Activated CD4-positive, alpha-beta T cell treated with anti-CD3 and anti-CD28 coated beads for 48 hours (primary cell): ENCODE measurements around the gene SOX9.
"Not testable (repeated sequence)": the region's sequence is repeated elsewhere in the genome, so short reads cannot be mapped to it uniquely, and the experiment has no call there.

Experiments
- DNase-seq: peaks from one replicate; pipeline ENCODE4 v3.0.0-alpha.2; 2020

The SOX9 gene

GRCh38 chr17:72126575-72127486, 6.0 kb downstream of the SOX9 start:
- DNase-seq, result no peak

GRCh38 chr17:72128039-72128438, 7.2 kb downstream of the SOX9 start:
- no peak for DNase-seq

- no peak for DNase-seq
These were observed 14.0 kb downstream of the SOX9 start for GRCh38 chr17:72134608-72135394.

GRCh38 chr17:72135546-72136325, 14.9 kb downstream of the SOX9 start:
- DNase-seq, result no peak

DNA sequence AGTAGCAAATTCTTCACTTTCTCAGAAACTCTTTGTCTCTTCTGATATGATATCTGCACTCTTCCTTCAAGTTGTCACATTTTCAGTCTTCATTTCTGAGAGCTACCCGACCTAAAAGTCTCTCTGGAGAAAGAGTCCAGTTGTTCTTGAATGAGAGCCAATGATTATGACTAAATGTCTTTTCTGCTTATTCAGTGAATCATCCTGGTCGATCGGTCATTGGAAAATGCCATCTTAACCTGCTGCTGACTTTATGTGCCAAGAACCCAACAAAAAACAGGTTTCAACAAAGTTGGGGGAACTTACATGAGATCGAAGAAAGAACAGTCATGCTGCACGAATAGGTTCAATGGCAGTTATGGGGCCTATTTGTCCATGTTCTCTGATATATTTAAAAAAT, 15.9 kb downstream of the SOX9 start:
- no peak for DNase-seq

DNA sequence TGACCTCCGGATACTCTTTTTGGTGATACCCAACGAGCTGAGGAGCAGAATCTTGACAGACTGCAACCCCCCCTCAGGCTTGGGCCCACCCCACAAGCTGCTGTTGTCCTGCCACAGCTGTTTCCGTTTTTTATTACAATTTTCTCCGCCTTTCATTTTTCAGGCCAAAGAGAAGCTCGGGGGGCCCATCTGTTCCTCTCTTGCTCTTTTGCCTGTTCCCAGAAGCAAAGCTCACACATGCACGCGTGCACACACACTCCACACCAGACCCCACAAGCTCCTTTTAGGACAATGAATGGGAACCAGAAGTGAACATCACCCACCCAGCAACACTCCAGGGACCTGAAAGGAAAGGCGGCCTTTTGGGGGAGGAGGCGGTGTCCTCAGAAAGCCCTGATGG, 16.3 kb downstream of the SOX9 start:
- DNase-seq, result no peak

DNA sequence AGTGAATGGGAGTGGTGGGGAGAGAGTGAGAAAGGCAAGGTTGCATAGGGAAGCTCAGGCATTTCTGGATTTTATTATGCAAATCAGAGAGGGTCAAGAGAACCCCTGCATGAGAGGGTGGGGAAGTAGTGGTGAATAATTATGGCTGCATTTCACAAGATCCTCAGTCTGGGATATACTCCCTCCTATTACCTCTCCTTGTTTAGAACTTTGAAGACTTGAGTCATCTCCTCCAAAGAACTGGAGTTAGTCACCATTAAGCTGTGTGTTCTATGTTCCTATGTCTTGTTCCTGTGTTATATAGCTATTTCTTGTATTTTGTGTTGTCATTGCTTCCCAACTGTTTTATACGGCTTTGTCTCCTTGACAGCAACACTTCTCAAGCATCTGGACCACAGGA, 18.4 kb downstream of the SOX9 start:
- DNase-seq, result no peak

DNA sequence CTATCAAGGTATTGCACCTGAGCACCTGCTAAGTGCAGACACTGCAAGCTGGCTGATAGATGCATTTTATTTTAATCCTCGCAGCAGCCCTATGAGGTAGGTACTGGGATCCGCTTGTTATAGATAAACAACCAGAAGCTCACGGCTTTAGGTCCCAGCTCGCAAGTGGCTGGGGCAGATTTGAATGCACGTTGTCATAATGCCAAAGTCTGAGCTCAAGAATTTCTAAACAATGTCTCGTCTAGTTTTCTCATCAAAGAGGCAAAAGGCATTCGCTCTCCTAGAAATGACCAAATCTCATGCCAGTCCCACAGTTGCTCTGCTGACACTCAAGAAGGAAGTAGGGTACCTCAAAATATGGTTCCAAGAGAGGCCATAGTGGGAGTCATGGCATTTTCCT, 20.5 kb downstream of the SOX9 start:
- DNase-seq, result no peak

DNA sequence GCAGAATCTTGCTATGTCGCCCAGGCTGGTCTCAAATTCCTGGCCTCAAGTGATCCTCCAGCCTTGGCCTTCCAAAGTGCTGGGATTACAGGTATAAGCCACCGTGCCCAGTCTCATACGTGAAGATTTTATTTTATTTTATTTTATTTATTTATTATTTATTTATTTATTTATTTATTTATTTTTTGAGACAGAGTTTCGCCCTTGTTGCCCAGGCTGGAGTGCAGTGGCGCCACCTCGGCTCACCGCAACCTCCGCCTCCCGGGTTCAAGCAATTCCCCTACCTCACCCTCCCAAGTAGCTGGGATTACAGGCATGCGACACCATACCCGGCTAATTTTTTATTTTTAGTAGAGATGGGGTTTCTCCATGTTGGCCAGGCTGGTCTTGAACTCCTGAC, 21.3 kb downstream of the SOX9 start:
- not testable (repeated sequence) for DNase-seq

- no peak for DNase-seq
These were observed 21.8 kb downstream of the SOX9 start for GRCh38 chr17:72142614-72143013.

- no peak for DNase-seq
These were observed 22.4 kb downstream of the SOX9 start for GRCh38 chr17:72143245-72143644.

- no peak for DNase-seq
These were observed 23.3 kb downstream of the SOX9 start for GRCh38 chr17:72144101-72144500.

DNA sequence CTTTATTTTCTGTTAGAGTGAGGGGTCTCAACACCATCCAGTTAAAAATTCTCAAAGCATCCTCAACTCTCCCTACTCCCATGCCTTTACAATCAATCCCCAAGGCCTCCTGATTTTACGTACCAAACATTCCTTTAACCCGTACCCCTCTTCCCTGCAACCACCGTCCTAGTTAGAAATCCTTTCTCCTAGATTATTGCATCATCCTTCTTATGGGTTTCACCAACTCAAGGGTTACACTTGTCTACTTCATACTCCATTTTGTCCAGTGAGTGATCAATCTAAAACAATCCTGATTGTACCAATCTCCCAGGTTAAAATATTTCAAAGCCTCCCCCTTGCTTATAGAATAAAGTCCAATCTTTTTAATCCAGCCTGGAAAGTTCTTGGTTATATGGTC, 24.7 kb downstream of the SOX9 start:
- no peak for DNase-seq

DNA sequence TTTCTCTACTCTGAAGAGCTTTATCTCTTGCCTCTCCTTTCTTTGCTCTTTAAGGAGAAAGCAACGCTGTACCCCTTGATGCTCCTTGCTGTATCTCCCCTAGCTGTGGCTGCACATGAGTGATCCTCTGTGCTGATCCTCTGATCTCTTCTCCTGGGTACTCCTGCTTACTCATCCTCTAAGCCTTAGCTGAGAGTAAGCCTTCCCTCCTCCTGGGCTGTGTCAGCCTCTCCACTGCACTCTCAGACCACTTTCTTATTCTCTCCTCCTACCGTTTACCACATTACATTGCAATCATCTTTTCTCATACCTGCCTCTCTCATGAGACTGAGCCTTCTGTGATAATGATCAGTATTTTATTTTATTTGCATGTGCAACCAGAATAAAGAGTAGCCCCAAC, 25.1 kb downstream of the SOX9 start:
- DNase-seq, result no peak

- DNase-seq, result no peak
These were observed 25.6 kb downstream of the SOX9 start for GRCh38 chr17:72146371-72146770.

- DNase-seq, result no peak
These were observed 30.0 kb downstream of the SOX9 start for GRCh38 chr17:72150632-72151460.

DNA sequence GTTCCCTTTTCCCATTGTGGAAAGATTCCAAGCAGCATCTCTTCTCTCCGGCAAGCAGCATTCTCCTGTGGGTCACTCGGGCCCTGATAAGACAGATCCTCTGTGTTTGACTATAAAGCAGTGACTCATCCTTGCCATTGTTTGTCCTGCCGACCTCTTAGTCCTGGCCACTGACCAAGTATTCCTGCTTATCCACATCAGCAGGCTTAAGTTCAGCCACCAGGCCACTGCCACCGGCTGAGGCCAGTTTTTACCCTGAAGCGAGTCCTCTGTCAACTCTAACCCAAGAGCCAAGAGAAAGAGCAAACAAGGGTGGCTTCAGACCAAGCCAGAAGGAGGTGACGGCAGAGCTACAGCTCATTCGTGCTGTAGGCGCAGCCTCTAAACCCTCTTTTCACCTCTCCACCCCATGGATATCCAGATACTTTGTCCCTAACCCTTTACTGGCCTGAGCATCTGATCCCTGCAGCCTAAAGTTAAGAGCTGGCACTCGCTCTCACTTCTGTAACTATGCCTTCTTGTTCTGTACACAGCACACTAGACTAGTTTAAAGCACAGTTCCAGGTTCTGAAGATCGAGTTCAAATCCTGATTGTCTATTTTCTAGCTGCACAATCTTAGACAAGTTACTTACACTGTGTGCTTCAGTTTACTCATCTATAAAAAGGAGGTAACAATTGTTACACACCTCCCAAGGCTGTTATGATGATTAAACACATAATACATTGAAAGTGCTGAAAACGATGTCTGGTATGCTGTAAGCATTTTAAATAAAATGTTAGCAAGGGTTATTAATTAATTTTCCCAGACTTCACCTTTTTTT, 31.0 kb downstream of the SOX9 start:
- DNase-seq, result no peak

DNA sequence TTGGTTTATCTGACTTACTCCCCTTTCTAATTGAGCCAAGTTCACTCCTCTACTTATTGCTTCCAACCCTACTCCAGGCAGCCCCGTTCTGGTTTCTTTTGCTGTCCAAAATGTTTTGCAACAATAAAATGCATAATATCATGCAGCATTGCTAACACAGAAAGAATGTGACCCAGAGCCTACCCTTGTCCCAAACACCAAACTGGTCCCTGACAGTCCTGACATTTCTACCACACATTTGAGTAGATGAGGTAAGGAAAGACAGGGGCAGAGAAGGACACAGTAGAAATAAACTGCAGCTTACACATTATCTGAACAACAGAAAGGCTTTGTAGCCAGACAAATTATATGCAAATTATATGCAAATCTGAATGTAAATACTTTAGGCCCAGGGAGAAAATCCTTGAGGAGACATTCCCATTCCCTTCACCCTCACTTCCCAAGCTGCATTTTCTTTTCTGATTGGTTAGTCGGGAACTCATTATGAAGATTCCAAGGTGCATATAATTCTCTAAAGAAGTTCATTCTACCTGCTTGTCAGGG, 31.6 kb downstream of the SOX9 start:
- DNase-seq, result no peak

- DNase-seq, result no peak
These were observed 38.4 kb downstream of the SOX9 start for GRCh38 chr17:72158895-72159885.

DNA sequence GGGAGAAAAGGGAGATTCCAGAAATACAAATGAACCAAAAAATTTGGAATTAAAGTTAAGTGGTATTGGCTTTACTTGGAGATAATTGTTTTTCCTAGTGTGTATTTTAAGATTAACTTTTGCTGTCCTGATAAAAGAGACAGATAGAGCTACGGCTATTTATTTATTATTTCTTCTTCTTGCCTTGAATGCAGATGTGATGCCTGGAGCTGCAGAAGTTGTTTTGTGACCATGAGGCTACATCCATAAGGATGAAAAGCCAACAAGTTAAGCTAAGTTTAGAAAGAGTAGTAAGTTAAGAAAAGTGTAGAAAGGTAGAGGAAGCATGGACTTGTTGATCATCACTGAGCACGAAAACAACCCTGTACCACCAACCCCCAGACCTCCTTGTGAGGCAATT, 41.7 kb downstream of the SOX9 start:
- no peak for DNase-seq
